Neutrophil (primary cell): ENCODE results near the gene KIF26A.
A peak's percentile ranks its signal among the peaks of the same experiment; 100 is the strongest.

Experiments
- H3K27ac ChIP-seq: fragments of 200-600 bp; sonication (generic); 2 replicates; pipeline ENCODE4 v1.5.1; 2016; ENCODE audit warnings: mild to moderate bottlenecking, moderate library complexity
- H3K27me3 ChIP-seq: fragments of 200-600 bp; sonication (generic); 2 replicates; pipeline ENCODE4 v1.6.0; 2016; ENCODE audit warnings: mild to moderate bottlenecking
- H3K36me3 ChIP-seq: fragments of 200-600 bp; sonication (generic); 2 replicates; pipeline ENCODE4 v1.5.1; 2017
- H3K4me1 ChIP-seq, 2 experiments: fragments of 200-600 bp in 1 of 2; sonication (generic) in 1 of 2; 1 replicate in 1 of 2; 2 replicates in 1 of 2; pipeline versions ENCODE4 v1.5.1 to v1.6.1; 2013 to 2016; ENCODE audit warnings: low read depth in 1 of 2, low read length in 1 of 2, mild to moderate bottlenecking in 1 of 2, moderate library complexity in 1 of 2; ENCODE audit not compliant: control insufficient read depth in 1 of 2, insufficient read depth in 1 of 2
- H3K4me3 ChIP-seq, 2 experiments: fragments of 200-600 bp in 1 of 2; sonication (generic) in 1 of 2; 1 replicate in 1 of 2; 2 replicates in 1 of 2; pipeline ENCODE4 v1.5.1; 2013 to 2016; ENCODE audit warnings: low read depth in 1 of 2, low read length in 1 of 2, mild to moderate bottlenecking in 1 of 2, moderate library complexity in 1 of 2
- H3K9me3 ChIP-seq: fragments of 200-600 bp; sonication (generic); 2 replicates; pipeline ENCODE4 v1.5.1; 2016
- CTCF ChIP-seq: fragments of 200-600 bp; sonication (generic); IDR thresholded peaks from 2 replicates; pipeline ENCODE4 v1.5.1; 2016; ENCODE audit warnings: antibody characterized with exemption

Gene KIF26A

GRCh38 chr14:104093366-104094055, 44.9 kb upstream of the KIF26A start:
- Histone ChIP-seq H3K36me3 (no peaks in the 10 kb centered on the region), H3K9me3 (no peaks in the 10 kb centered on the region), H3K4me1 (no peaks in the 10 kb centered on the region), H3K27ac (no peak overlapping the region), H3K4me3 (no peak overlapping the region), H3K27me3 (no peaks in the 10 kb centered on the region)
- no peak for TF ChIP-seq CTCF

- H3K36me3 ChIP-seq, result no peaks in the 10 kb centered on the region
- H3K4me1 ChIP-seq, result no peaks in the 10 kb centered on the region
- TF ChIP-seq CTCF, result no peak
- H3K27ac ChIP-seq, result no peak overlapping the region
- H3K9me3 ChIP-seq, result no peaks in the 10 kb centered on the region
- H3K4me3 ChIP-seq, result no peak overlapping the region
- H3K27me3 ChIP-seq, result no peaks in the 10 kb centered on the region
These were observed 44.2 kb upstream of the KIF26A start for GRCh38 chr14:104094056-104094708.

- H3K4me1 ChIP-seq, result no peaks in the 10 kb centered on the region
- H3K36me3 ChIP-seq, result no peaks in the 10 kb centered on the region
- H3K27ac ChIP-seq, result no peak overlapping the region
- no peak overlapping the region for H3K4me3 ChIP-seq
- H3K9me3 ChIP-seq, result no peaks in the 10 kb centered on the region
- peak; percentile 73 for TF ChIP-seq CTCF
- H3K27me3 ChIP-seq, result no peaks in the 10 kb centered on the region
These were observed 43.5 kb upstream of the KIF26A start for GRCh38 chr14:104094709-104095425.

GRCh38 chr14:104095426-104096310, 42.7 kb upstream of the KIF26A start:
- Histone ChIP-seq H3K9me3 (no peaks in the 10 kb centered on the region), H3K4me3 (no peak overlapping the region), H3K27me3 (no peaks in the 10 kb centered on the region), H3K4me1 (no peaks in the 10 kb centered on the region), H3K36me3 (no peaks in the 10 kb centered on the region), H3K27ac (no peak overlapping the region)
- TF ChIP-seq CTCF, result no peak

GRCh38 chr14:104096318-104096717, 42.1 kb upstream of the KIF26A start:
- Histone ChIP-seq H3K4me1 (no peaks in the 10 kb centered on the region), H3K4me3 (no peak overlapping the region), H3K27ac (no peak overlapping the region), H3K9me3 (no peaks in the 10 kb centered on the region), H3K27me3 (no peaks in the 10 kb centered on the region), H3K36me3 (no peaks in the 10 kb centered on the region)
- TF ChIP-seq CTCF, result no peak
